Measurements from ENCODE around the gene DOCK2. TPM values are rescaled to one million over a fixed set of nuclear protein-coding genes. Genes with fewer than 3 reads are reported as not detected.

DOCK2 gene
- total RNA-seq (2021) (4.6 to 9.0 TPM (median 6.1 TPM) in 3 replicates), Bru-seq, nascent RNA (percentile 33 among the genes with signal in this experiment)
- long read RNA-seq, experiment 1, full-length matches to known transcripts: 10 of 25 reads
- long read RNA-seq, experiment 1, partial matches to known transcripts: 10 of 25 reads
- long read RNA-seq, experiment 1, other reads (novel, unspliced or antisense): 5 of 25 reads
- long read RNA-seq, experiment 2, partial matches to known transcripts: 3 of 3 reads
- long read RNA-seq, experiment 2, other reads (novel, unspliced or antisense): 0 of 3 reads
- long read RNA-seq, experiment 3: 0 reads

- peak within 1 kb of the TSS; percentile 90 for H3K4me3 Mint-ChIP-seq
- ATAC-seq (peak; percentile 72), DNase-seq (ENCODE audit: low spot score) (peak; percentile 40)
- peaks cover 30% of the 10 kb centered on the region for H3K27me3 Mint-ChIP-seq (ENCODE audit: low read depth)
- H3K27ac Mint-ChIP-seq: no peak within 1 kb of the TSS
- H3K4me1 Mint-ChIP-seq: peaks cover 22% of the 10 kb centered on the region
- ChIA-PET POLR2A (no interaction called here), CTCF (interaction anchor here (0.8 kb wide), 1 partner anchor 343 kb away, joined by 4 read pairs; the partner anchor contains the start of gene INSYN2B)
- H3K36me3 Mint-ChIP-seq: peaks cover 17% of the 10 kb centered on the region
- peaks cover 22% of the 10 kb centered on the region for H3K9me3 Mint-ChIP-seq
- no peak for TF ChIP-seq PRRX2 (CRISPR knock-in tag; IDR thresholded peaks at IDR 0.05)
- TF ChIP-seq, protein P1, sequence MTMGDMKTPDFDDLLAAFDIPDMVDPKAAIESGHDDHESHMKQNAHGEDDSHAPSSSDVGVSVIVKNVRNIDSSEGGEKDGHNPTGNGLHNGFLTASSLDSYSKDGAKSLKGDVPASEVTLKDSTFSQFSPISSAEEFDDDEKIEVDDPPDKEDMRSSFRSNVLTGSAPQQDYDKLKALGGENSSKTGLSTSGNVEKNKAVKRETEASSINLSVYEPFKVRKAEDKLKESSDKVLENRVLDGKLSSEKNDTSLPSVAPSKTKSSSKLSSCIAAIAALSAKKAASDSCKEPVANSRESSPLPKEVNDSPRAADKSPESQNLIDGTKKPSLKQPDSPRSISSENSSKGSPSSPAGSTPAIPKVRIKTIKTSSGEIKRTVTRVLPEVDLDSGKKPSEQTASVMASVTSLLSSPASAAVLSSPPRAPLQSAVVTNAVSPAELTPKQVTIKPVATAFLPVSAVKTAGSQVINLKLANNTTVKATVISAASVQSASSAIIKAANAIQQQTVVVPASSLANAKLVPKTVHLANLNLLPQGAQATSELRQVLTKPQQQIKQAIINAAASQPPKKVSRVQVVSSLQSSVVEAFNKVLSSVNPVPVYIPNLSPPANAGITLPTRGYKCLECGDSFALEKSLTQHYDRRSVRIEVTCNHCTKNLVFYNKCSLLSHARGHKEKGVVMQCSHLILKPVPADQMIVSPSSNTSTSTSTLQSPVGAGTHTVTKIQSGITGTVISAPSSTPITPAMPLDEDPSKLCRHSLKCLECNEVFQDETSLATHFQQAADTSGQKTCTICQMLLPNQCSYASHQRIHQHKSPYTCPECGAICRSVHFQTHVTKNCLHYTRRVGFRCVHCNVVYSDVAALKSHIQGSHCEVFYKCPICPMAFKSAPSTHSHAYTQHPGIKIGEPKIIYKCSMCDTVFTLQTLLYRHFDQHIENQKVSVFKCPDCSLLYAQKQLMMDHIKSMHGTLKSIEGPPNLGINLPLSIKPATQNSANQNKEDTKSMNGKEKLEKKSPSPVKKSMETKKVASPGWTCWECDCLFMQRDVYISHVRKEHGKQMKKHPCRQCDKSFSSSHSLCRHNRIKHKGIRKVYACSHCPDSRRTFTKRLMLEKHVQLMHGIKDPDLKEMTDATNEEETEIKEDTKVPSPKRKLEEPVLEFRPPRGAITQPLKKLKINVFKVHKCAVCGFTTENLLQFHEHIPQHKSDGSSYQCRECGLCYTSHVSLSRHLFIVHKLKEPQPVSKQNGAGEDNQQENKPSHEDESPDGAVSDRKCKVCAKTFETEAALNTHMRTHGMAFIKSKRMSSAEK (CRISPR knock-in tag; IDR thresholded peaks at IDR 0.05; ENCODE audit: borderline replicate concordance): no peak
- TF ChIP-seq ZNF425 (CRISPR knock-in tag; conservative IDR thresholded peaks at IDR 0.05): no peak
- peak; percentile 82; the same call in 1 of the 2 replicates for TF ChIP-seq FOXP1 (CRISPR knock-in tag; IDR thresholded peaks at IDR 0.05; ENCODE audit: borderline replicate concordance)
- no peak for TF ChIP-seq IRF2 (CRISPR knock-in tag; IDR thresholded peaks at IDR 0.05; ENCODE audit: borderline replicate concordance, low read depth)
- TF ChIP-seq MYBL2 (CRISPR knock-in tag; IDR thresholded peaks at IDR 0.05): 0 out of 2 replicates have a peak, but pooled peaks have one; percentile 27
- 0 out of 2 replicates have a peak, but pooled peaks have one; percentile 34 for TF ChIP-seq HMGXB4 (CRISPR knock-in tag; IDR thresholded peaks at IDR 0.05)
- peak; percentile 66; the same call in 1 of the 2 replicates for TF ChIP-seq NFE2L1 (CRISPR knock-in tag; IDR thresholded peaks at IDR 0.05)
- TF ChIP-seq NR2C2 (CRISPR knock-in tag; IDR thresholded peaks at IDR 0.05): no peak
- TF ChIP-seq, protein P2, sequence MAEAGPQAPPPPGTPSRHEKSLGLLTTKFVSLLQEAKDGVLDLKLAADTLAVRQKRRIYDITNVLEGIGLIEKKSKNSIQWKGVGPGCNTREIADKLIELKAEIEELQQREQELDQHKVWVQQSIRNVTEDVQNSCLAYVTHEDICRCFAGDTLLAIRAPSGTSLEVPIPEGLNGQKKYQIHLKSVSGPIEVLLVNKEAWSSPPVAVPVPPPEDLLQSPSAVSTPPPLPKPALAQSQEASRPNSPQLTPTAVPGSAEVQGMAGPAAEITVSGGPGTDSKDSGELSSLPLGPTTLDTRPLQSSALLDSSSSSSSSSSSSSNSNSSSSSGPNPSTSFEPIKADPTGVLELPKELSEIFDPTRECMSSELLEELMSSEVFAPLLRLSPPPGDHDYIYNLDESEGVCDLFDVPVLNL (CRISPR knock-in tag; IDR thresholded peaks at IDR 0.05; ENCODE audit: borderline replicate concordance, low read depth): peak; percentile 87
- TF ChIP-seq, protein P3, sequence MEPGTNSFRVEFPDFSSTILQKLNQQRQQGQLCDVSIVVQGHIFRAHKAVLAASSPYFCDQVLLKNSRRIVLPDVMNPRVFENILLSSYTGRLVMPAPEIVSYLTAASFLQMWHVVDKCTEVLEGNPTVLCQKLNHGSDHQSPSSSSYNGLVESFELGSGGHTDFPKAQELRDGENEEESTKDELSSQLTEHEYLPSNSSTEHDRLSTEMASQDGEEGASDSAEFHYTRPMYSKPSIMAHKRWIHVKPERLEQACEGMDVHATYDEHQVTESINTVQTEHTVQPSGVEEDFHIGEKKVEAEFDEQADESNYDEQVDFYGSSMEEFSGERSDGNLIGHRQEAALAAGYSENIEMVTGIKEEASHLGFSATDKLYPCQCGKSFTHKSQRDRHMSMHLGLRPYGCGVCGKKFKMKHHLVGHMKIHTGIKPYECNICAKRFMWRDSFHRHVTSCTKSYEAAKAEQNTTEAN (CRISPR knock-in tag; IDR thresholded peaks at IDR 0.05): peak; percentile 57; the same call in 1 of the 2 replicates
- TF ChIP-seq ZNF138 (CRISPR knock-in tag; conservative IDR thresholded peaks at IDR 0.05): no peak
- TF ChIP-seq, protein P4, sequence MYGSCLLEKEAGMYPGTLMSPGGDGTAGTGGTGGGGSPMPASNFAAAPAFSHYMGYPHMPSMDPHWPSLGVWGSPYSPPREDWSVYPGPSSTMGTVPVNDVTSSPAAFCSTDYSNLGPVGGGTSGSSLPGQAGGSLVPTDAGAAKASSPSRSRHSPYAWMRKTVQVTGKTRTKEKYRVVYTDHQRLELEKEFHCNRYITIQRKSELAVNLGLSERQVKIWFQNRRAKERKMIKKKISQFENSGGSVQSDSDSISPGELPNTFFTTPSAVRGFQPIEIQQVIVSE (CRISPR knock-in tag; IDR thresholded peaks at IDR 0.05; ENCODE audit: borderline replicate concordance): no peak
- 0 out of 2 replicates have a peak, but pooled peaks have one; percentile 12 for TF ChIP-seq JUN (CRISPR knock-in tag; IDR thresholded peaks at IDR 0.05)
- peak; percentile 69; the same call in 1 of the 2 replicates for TF ChIP-seq TCF7 (CRISPR knock-in tag; IDR thresholded peaks at IDR 0.05; ENCODE audit: low read depth)
- 0 out of 2 replicates have a peak, but pooled peaks have one; percentile 18 for TF ChIP-seq FOXK1 (CRISPR knock-in tag; IDR thresholded peaks at IDR 0.05)
- no peak for TF ChIP-seq RELA (CRISPR knock-in tag; IDR thresholded peaks at IDR 0.05; ENCODE audit: borderline replicate concordance)
- no peak for TF ChIP-seq ZNF219 (CRISPR knock-in tag; IDR thresholded peaks at IDR 0.05; ENCODE audit: borderline replicate concordance)
- peak; percentile 57 for TF ChIP-seq SP1 (CRISPR knock-in tag; conservative IDR thresholded peaks at IDR 0.05)
- TF ChIP-seq, protein P5, sequence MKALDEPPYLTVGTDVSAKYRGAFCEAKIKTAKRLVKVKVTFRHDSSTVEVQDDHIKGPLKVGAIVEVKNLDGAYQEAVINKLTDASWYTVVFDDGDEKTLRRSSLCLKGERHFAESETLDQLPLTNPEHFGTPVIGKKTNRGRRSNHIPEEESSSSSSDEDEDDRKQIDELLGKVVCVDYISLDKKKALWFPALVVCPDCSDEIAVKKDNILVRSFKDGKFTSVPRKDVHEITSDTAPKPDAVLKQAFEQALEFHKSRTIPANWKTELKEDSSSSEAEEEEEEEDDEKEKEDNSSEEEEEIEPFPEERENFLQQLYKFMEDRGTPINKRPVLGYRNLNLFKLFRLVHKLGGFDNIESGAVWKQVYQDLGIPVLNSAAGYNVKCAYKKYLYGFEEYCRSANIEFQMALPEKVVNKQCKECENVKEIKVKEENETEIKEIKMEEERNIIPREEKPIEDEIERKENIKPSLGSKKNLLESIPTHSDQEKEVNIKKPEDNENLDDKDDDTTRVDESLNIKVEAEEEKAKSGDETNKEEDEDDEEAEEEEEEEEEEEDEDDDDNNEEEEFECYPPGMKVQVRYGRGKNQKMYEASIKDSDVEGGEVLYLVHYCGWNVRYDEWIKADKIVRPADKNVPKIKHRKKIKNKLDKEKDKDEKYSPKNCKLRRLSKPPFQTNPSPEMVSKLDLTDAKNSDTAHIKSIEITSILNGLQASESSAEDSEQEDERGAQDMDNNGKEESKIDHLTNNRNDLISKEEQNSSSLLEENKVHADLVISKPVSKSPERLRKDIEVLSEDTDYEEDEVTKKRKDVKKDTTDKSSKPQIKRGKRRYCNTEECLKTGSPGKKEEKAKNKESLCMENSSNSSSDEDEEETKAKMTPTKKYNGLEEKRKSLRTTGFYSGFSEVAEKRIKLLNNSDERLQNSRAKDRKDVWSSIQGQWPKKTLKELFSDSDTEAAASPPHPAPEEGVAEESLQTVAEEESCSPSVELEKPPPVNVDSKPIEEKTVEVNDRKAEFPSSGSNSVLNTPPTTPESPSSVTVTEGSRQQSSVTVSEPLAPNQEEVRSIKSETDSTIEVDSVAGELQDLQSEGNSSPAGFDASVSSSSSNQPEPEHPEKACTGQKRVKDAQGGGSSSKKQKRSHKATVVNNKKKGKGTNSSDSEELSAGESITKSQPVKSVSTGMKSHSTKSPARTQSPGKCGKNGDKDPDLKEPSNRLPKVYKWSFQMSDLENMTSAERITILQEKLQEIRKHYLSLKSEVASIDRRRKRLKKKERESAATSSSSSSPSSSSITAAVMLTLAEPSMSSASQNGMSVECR (CRISPR knock-in tag; IDR thresholded peaks at IDR 0.05; ENCODE audit: borderline replicate concordance): no peak
Observed at GRCh38 chr5:169637085-169637548, at the start of gene DOCK2. TSS of gene DOCK2 (plus strand) at chr5:169637275. CDS start at chr5:169637327, 52 bp downstream.

All from WTC11 (cell line).